ENCODE results near the gene GIMAP1. TPM values are rescaled to one million over a fixed set of nuclear protein-coding genes. Genes with fewer than 3 reads are reported as not detected.

GIMAP1 gene
- total RNA-seq, 1 experiment from 2014 or later = not detected

DNA sequence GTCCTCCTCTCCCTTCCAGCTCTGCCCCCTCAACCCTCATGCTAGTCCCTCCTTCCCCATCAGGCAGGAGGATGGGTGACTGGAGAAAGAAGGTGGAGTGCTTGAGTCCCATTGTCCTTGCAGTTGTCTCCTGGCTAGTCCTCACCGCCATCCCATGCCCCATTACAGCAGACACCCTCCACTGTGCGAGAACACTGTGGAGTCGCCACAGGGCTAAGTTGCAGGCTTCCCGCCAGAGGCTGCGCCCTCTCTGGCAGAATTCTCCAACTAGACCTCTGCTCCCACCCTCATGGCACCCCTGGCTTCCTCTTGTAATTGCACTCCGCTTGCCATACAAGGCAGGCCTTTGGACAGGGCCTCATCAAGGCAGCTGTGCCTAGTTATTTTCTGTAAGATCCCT lies 27.8 kb upstream of the GIMAP1 start:
- CTCF ChIA-PET = no interaction called here
- Mint-ChIP-seq H3K36me3 (no peaks in the 10 kb centered on the region), H3K27ac (no peak overlapping the region), H3K4me1 (peaks cover 7% of the 10 kb centered on the region), H3K27me3 (ENCODE audit: low read depth) (peaks cover 83% of the 10 kb centered on the region), H3K9me3 (peaks cover 6% of the 10 kb centered on the region; the same call in 1 of the 2 replicates), H3K4me3 (no peak overlapping the region)
- TF ChIP-seq HMGA2 (CRISPR knock-in tag; IDR thresholded peaks at IDR 0.05) = no peak
- no peak for TF ChIP-seq CREB1 (CRISPR knock-in tag; IDR thresholded peaks at IDR 0.05)
- no peak for TF ChIP-seq GABPB1 (CRISPR knock-in tag; IDR thresholded peaks at IDR 0.05)
- TF ChIP-seq SP1 (CRISPR knock-in tag; conservative IDR thresholded peaks at IDR 0.05) = no peak
- TF ChIP-seq, protein P1, sequence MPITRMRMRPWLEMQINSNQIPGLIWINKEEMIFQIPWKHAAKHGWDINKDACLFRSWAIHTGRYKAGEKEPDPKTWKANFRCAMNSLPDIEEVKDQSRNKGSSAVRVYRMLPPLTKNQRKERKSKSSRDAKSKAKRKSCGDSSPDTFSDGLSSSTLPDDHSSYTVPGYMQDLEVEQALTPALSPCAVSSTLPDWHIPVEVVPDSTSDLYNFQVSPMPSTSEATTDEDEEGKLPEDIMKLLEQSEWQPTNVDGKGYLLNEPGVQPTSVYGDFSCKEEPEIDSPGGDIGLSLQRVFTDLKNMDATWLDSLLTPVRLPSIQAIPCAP (CRISPR knock-in tag; IDR thresholded peaks at IDR 0.05) = no peak
- no peak for TF ChIP-seq OVOL2 (CRISPR knock-in tag; IDR thresholded peaks at IDR 0.05; ENCODE audit: borderline replicate concordance)
- TF ChIP-seq, protein P2, sequence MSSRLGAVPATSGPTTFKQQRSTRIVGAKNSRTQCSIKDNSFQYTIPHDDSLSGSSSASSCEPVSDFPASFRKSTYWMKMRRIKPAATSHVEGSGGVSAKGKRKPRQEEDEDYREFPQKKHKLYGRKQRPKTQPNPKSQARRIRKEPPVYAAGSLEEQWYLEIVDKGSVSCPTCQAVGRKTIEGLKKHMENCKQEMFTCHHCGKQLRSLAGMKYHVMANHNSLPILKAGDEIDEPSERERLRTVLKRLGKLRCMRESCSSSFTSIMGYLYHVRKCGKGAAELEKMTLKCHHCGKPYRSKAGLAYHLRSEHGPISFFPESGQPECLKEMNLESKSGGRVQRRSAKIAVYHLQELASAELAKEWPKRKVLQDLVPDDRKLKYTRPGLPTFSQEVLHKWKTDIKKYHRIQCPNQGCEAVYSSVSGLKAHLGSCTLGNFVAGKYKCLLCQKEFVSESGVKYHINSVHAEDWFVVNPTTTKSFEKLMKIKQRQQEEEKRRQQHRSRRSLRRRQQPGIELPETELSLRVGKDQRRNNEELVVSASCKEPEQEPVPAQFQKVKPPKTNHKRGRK (CRISPR knock-in tag; IDR thresholded peaks at IDR 0.05; ENCODE audit: borderline replicate concordance) = no peak
- TF ChIP-seq TP53 (CRISPR knock-in tag; IDR thresholded peaks at IDR 0.05) = no peak
- TF ChIP-seq, protein P3, sequence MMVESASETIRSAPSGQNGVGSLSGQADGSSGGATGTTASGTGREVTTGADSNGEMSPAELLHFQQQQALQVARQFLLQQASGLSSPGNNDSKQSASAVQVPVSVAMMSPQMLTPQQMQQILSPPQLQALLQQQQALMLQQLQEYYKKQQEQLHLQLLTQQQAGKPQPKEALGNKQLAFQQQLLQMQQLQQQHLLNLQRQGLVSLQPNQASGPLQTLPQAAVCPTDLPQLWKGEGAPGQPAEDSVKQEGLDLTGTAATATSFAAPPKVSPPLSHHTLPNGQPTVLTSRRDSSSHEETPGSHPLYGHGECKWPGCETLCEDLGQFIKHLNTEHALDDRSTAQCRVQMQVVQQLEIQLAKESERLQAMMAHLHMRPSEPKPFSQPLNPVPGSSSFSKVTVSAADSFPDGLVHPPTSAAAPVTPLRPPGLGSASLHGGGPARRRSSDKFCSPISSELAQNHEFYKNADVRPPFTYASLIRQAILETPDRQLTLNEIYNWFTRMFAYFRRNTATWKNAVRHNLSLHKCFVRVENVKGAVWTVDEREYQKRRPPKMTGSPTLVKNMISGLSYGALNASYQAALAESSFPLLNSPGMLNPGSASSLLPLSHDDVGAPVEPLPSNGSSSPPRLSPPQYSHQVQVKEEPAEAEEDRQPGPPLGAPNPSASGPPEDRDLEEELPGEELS (CRISPR knock-in tag; IDR thresholded peaks at IDR 0.05) = no peak
- TF ChIP-seq ESRRA (CRISPR knock-in tag; IDR thresholded peaks at IDR 0.05; ENCODE audit: borderline replicate concordance) = no peak
- POLR2A ChIA-PET = no interaction called here
- 0 out of 2 replicates have a peak, but pooled peaks have one; percentile 28 for ATAC-seq
- no peak for DNase-seq (ENCODE audit: low spot score)

DNA sequence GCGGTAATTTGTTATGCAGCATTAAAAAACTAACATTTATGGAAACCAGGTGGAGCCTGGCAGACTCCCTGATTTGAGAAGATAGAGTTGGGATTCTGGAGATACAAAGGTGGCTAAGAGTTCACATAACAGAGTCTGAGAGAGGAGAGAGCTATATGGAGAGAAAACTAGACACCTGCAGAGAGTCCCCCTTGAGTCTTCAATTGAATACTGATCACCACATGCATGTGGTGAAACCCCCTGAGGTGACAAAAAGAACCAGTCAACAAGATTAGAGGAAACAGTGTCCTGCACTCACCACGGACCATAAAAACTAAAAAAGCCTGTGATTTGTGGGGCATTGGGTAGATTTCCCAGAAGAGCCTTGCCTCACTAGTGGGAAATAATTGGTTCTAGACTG lies 20.8 kb upstream of the GIMAP1 start:
- no peak overlapping the region for H3K27ac Mint-ChIP-seq
- no peaks in the 10 kb centered on the region for H3K36me3 Mint-ChIP-seq
- ATAC-seq = no peak
- H3K4me3 Mint-ChIP-seq = no peak overlapping the region
- H3K4me1 Mint-ChIP-seq = no peaks in the 10 kb centered on the region
- ChIA-PET CTCF (no interaction called here), POLR2A (no interaction called here)
- no peak for DNase-seq (ENCODE audit: low spot score)
- H3K27me3 Mint-ChIP-seq (ENCODE audit: low read depth) = peaks cover 71% of the 10 kb centered on the region
- H3K9me3 Mint-ChIP-seq = peaks cover 34% of the 10 kb centered on the region
- TF ChIP-seq MYBL2 (CRISPR knock-in tag; IDR thresholded peaks at IDR 0.05) (no peak), ZNF317 (CRISPR knock-in tag; IDR thresholded peaks at IDR 0.05; ENCODE audit: borderline replicate concordance, low read depth) (no peak), ETV6 (CRISPR knock-in tag; IDR thresholded peaks at IDR 0.05) (no peak), RORB (CRISPR knock-in tag; IDR thresholded peaks at IDR 0.05) (no peak), GRHL2 (CRISPR knock-in tag; IDR thresholded peaks at IDR 0.05; ENCODE audit: insufficient replicate concordance, severe bottlenecking) (no peak), ZNF671 (CRISPR knock-in tag; IDR thresholded peaks at IDR 0.05) (no peak), NFYB (CRISPR knock-in tag; conservative IDR thresholded peaks at IDR 0.05; ENCODE audit: low read depth) (no peak), CBFB (CRISPR knock-in tag; IDR thresholded peaks at IDR 0.05; ENCODE audit: low read depth) (no peak)
- TF ChIP-seq, protein P4, sequence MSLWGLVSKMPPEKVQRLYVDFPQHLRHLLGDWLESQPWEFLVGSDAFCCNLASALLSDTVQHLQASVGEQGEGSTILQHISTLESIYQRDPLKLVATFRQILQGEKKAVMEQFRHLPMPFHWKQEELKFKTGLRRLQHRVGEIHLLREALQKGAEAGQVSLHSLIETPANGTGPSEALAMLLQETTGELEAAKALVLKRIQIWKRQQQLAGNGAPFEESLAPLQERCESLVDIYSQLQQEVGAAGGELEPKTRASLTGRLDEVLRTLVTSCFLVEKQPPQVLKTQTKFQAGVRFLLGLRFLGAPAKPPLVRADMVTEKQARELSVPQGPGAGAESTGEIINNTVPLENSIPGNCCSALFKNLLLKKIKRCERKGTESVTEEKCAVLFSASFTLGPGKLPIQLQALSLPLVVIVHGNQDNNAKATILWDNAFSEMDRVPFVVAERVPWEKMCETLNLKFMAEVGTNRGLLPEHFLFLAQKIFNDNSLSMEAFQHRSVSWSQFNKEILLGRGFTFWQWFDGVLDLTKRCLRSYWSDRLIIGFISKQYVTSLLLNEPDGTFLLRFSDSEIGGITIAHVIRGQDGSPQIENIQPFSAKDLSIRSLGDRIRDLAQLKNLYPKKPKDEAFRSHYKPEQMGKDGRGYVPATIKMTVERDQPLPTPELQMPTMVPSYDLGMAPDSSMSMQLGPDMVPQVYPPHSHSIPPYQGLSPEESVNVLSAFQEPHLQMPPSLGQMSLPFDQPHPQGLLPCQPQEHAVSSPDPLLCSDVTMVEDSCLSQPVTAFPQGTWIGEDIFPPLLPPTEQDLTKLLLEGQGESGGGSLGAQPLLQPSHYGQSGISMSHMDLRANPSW (CRISPR knock-in tag; conservative IDR thresholded peaks at IDR 0.05; ENCODE audit: low read depth) = no peak
- TF ChIP-seq, protein P5, sequence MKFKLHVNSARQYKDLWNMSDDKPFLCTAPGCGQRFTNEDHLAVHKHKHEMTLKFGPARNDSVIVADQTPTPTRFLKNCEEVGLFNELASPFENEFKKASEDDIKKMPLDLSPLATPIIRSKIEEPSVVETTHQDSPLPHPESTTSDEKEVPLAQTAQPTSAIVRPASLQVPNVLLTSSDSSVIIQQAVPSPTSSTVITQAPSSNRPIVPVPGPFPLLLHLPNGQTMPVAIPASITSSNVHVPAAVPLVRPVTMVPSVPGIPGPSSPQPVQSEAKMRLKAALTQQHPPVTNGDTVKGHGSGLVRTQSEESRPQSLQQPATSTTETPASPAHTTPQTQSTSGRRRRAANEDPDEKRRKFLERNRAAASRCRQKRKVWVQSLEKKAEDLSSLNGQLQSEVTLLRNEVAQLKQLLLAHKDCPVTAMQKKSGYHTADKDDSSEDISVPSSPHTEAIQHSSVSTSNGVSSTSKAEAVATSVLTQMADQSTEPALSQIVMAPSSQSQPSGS (CRISPR knock-in tag; IDR thresholded peaks at IDR 0.05; ENCODE audit: borderline replicate concordance, low read depth) = no peak
- TF ChIP-seq, protein P6, sequence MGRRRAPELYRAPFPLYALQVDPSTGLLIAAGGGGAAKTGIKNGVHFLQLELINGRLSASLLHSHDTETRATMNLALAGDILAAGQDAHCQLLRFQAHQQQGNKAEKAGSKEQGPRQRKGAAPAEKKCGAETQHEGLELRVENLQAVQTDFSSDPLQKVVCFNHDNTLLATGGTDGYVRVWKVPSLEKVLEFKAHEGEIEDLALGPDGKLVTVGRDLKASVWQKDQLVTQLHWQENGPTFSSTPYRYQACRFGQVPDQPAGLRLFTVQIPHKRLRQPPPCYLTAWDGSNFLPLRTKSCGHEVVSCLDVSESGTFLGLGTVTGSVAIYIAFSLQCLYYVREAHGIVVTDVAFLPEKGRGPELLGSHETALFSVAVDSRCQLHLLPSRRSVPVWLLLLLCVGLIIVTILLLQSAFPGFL (CRISPR knock-in tag; IDR thresholded peaks at IDR 0.05; ENCODE audit: borderline replicate concordance) = no peak
- TF ChIP-seq, protein P1 (CRISPR knock-in tag; IDR thresholded peaks at IDR 0.05) = no peak

Measured in WTC11 (cell line).